Measurements from ENCODE around the gene PPIA.

- no peak for TF ChIP-seq CTCF (IDR thresholded peaks at IDR 0.05; ENCODE audit: poor library complexity, severe bottlenecking)
- no peak for TF ChIP-seq EZH2 (IDR thresholded peaks at IDR 0.05; ENCODE audit: borderline replicate concordance, insufficient read depth, low read length, poor library complexity, severe bottlenecking)
Observed at GRCh38 chr7:44823255-44823781, 26.8 kb downstream of the PPIA start.

Measured in neural cell (in vitro differentiated cells).